HEK293 (cell line): ENCODE results near the gene SHISAL1.

Source experiments
- PATZ1 ChIP-seq: fragments of 450-650 bp; formaldehyde crosslinking; IDR thresholded peaks from 2 replicates; pipeline ENCODE4 v1.5.1; 2016; ENCODE audit warnings: missing biosample characterization, missing genetic modification characterization
- REST ChIP-seq: fragments of 450-650 bp; formaldehyde crosslinking; IDR thresholded peaks from 2 replicates; pipeline ENCODE4 v1.5.1; 2016; ENCODE audit warnings: missing biosample characterization, missing genetic modification characterization
- TSHZ1 ChIP-seq: fragments of 450-650 bp; formaldehyde crosslinking; IDR thresholded peaks from 2 replicates; pipeline ENCODE4 v1.5.1; 2016; ENCODE audit warnings: missing biosample characterization, missing genetic modification characterization, borderline replicate concordance
- ZNF704 ChIP-seq: fragments of 450-650 bp; formaldehyde crosslinking; IDR thresholded peaks from 2 replicates; pipeline ENCODE4 v1.5.1; 2016; ENCODE audit warnings: missing biosample characterization, missing genetic modification characterization
- ZNF785 ChIP-seq: fragments of 450-650 bp; formaldehyde crosslinking; IDR thresholded peaks from 2 replicates; pipeline ENCODE4 v1.5.1; 2016; ENCODE audit warnings: missing biosample characterization, missing genetic modification characterization

GRCh38 chr22:44203203-44203602 lies 109.5 kb downstream of the SHISAL1 start:
- TF ChIP-seq TSHZ1 (tag by site-specific recombination), result no peak
- no peak for TF ChIP-seq REST (tag by site-specific recombination)
- no peak for TF ChIP-seq ZNF785 (tag by site-specific recombination)
- TF ChIP-seq ZNF704, result no peak
- TF ChIP-seq PATZ1, result no peak
